Parathyroid adenoma (tissue), 2 donors: ENCODE results near the gene ENDOV.

Experiments
- H2AFZ ChIP-seq: fragments of 300-600 bp; sonication (generic); one replicate; pipeline ENCODE4 v1.7.0; 2017; ENCODE audit warnings: antibody characterized with exemption, mild to moderate bottlenecking
- H3K27ac ChIP-seq: fragments of 300-600 bp; sonication (generic); one replicate; pipeline ENCODE4 v1.7.0; 2017
- H3K27me3 ChIP-seq: fragments of 300-600 bp; sonication (generic); one replicate; pipeline ENCODE4 v1.7.0; 2017; ENCODE audit warnings: low read length; ENCODE audit not compliant: control insufficient read depth, insufficient read depth
- H3K36me3 ChIP-seq: fragments of 300-600 bp; sonication (generic); one replicate; pipeline ENCODE4 v1.7.0; 2017; ENCODE audit warnings: low read length; ENCODE audit not compliant: control insufficient read depth, insufficient read depth
- H3K4me1 ChIP-seq: fragments of 300-600 bp; sonication (generic); one replicate; pipeline ENCODE4 v1.7.0; 2017; ENCODE audit warnings: control low read depth
- H3K4me2 ChIP-seq: fragments of 300-600 bp; sonication (generic); one replicate; pipeline ENCODE4 v1.7.0; 2017; ENCODE audit warnings: low read length
- H3K4me3 ChIP-seq: fragments of 300-600 bp; sonication (generic); one replicate; pipeline ENCODE4 v1.7.0; 2017; ENCODE audit warnings: low read depth, low read length
- H3K79me2 ChIP-seq: fragments of 300-600 bp; sonication (generic); one replicate; pipeline ENCODE4 v1.7.0; 2017; ENCODE audit warnings: control low read depth
- H3K9ac ChIP-seq: fragments of 300-600 bp; sonication (generic); one replicate; pipeline ENCODE4 v1.7.0; 2017; ENCODE audit warnings: mild to moderate bottlenecking
- H3K9me3 ChIP-seq: fragments of 300-600 bp; sonication (generic); one replicate; pipeline ENCODE4 v1.7.0; 2017; ENCODE audit warnings: low read length; ENCODE audit not compliant: control insufficient read depth
- TF ChIP-seq, protein P1 (sequence below): fragments of 300-600 bp; sonication (generic); IDR thresholded peaks from one replicate; pipeline ENCODE4 v1.7.0; 2017; ENCODE audit warnings: antibody characterized with exemption, mild to moderate bottlenecking
- donor health status: primary hyperparathyroidism.

Gene ENDOV

GRCh38 chr17:80465327-80465974 is 50.5 kb downstream of the ENDOV start:
- Histone ChIP-seq H3K27me3 (peaks cover 4% of the 10 kb centered on the region), H3K9me3 (no peaks in the 10 kb centered on the region), H3K79me2 (no peaks in the 10 kb centered on the region), H2AFZ (no peak overlapping the region), H3K4me2 (no peak overlapping the region), H3K4me3 (no peak overlapping the region), H3K4me1 (no peaks in the 10 kb centered on the region), H3K9ac (no peak overlapping the region), H3K27ac (no peak overlapping the region), H3K36me3 (no peaks in the 10 kb centered on the region)
- TF ChIP-seq, protein P1, sequence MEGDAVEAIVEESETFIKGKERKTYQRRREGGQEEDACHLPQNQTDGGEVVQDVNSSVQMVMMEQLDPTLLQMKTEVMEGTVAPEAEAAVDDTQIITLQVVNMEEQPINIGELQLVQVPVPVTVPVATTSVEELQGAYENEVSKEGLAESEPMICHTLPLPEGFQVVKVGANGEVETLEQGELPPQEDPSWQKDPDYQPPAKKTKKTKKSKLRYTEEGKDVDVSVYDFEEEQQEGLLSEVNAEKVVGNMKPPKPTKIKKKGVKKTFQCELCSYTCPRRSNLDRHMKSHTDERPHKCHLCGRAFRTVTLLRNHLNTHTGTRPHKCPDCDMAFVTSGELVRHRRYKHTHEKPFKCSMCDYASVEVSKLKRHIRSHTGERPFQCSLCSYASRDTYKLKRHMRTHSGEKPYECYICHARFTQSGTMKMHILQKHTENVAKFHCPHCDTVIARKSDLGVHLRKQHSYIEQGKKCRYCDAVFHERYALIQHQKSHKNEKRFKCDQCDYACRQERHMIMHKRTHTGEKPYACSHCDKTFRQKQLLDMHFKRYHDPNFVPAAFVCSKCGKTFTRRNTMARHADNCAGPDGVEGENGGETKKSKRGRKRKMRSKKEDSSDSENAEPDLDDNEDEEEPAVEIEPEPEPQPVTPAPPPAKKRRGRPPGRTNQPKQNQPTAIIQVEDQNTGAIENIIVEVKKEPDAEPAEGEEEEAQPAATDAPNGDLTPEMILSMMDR = no peak

GRCh38 chr17:80466188-80466705 is 51.3 kb downstream of the ENDOV start:
- Histone ChIP-seq H2AFZ (no peak overlapping the region), H3K4me2 (no peak overlapping the region), H3K79me2 (no peaks in the 10 kb centered on the region), H3K36me3 (no peaks in the 10 kb centered on the region), H3K9me3 (no peaks in the 10 kb centered on the region), H3K4me3 (no peak overlapping the region), H3K27ac (no peak overlapping the region), H3K9ac (no peak overlapping the region), H3K4me1 (no peaks in the 10 kb centered on the region), H3K27me3 (peaks cover 4% of the 10 kb centered on the region)
- TF ChIP-seq, protein P1 = no peak

DNA sequence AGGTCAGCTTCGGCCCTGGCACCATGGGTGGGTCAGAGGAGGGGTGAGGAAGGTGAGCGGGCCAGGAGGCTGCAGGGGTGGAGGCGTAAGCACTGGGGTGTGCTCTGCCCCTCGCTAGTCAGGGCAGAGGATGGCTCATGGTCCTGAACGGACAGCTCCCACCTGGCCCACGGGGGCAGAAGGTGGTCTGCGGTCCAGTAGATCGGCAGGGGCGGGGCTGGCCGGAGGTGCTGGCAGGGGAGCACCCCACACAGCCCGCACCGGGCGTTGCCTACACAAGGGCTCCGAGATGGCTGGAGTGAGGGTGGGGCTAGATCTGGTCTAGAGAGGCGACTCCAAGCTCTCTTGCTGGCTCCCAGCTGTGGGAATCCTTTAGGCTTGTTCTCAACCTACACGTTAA is 53.3 kb downstream of the ENDOV start:
- TF ChIP-seq, protein P1 = no peak
- Histone ChIP-seq H3K4me3 (no peak overlapping the region), H2AFZ (no peak overlapping the region), H3K4me2 (no peak overlapping the region), H3K27ac (no peak overlapping the region), H3K9me3 (no peaks in the 10 kb centered on the region), H3K4me1 (no peaks in the 10 kb centered on the region), H3K79me2 (no peaks in the 10 kb centered on the region), H3K27me3 (peaks cover 4% of the 10 kb centered on the region), H3K36me3 (no peaks in the 10 kb centered on the region), H3K9ac (no peak overlapping the region)

DNA sequence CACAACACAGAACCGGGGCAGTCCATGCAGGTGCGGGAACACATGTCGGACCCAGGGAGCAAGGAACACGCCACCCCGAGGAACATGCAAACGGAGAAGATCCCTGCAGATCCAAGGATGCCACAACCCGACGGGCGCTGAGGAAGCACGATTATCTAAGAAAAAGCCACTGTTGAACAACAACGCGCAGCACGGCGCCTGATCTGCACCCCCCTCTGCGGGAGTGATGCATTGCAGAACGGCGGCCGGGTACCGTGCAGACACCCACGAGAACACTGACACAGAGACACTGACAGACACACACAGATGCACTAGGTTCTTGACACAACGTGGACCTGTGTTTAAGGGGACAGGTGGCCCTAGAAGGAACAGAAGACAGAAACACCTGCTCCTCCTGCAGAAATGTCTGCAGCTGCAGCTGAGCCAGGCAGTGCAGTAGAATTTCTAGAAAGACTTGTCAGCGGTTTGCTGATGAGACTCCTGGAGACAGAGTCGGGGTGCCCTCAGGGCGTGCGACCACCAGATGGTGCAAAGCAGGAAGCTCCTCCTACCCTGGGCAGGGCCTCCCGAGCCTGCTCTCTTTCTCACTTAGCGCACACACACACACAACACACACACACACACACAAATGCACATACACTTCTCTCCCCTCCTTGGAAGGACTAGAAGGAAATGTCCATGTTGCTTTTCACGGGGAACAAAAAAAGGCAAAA is 54.0 kb downstream of the ENDOV start:
- Histone ChIP-seq H3K79me2 (no peaks in the 10 kb centered on the region), H3K4me3 (no peak overlapping the region), H3K36me3 (no peaks in the 10 kb centered on the region), H3K27me3 (peaks cover 4% of the 10 kb centered on the region), H3K9me3 (no peaks in the 10 kb centered on the region), H3K4me2 (no peak overlapping the region), H2AFZ (no peak overlapping the region), H3K9ac (no peak overlapping the region), H3K27ac (no peak overlapping the region), H3K4me1 (no peaks in the 10 kb centered on the region)
- TF ChIP-seq, protein P1 = no peak
